K562 (cell line): Measurements from ENCODE around the gene NADSYN1. TPM values are rescaled to one million over a fixed set of nuclear protein-coding genes. Genes with fewer than 3 reads are reported as not detected.

Experiments used
- ATAC-seq: fragments of 200-7000 bp; cut with Tn5 transposase; 3 replicates; pipeline ENCODE4 v1.9.1; 2020; ENCODE audit warnings: moderate library complexity
- BruUV-seq: library from RNA; stranded (reverse); fragments of 400-500 nt; replicated peaks from 2 replicates; lab custom pipeline; 2021; lab: Mats Ljungman, UMichigan
- CTCF ChIA-PET: fragments of 300-600 bp; formaldehyde crosslinking; extraction: SDS; loops from one replicate; lab custom pipeline; 2021; ENCODE audit warnings: low intra/inter-chr PET ratio; lab: Yijun Ruan, JAX
- POLR2A ChIA-PET: fragments of 300-600, 350-650 bp; sonication (Branson Sonifier 250); formaldehyde crosslinking; extraction: SDS; loops from one replicate; lab custom pipeline; 2021; ENCODE audit warnings: antibody characterized with exemption, inconsistent platforms; lab: Yijun Ruan, JAX
- DNase-seq, 4 experiments: peaks; one replicate each; pipeline versions ENCODE4 v3.0.0 to v3.0.0-alpha.2; 2011 to 2018; ENCODE audit warnings: low spot score in 3 of 4, mixed read lengths in 3 of 4; ENCODE audit errors: extremely low read depth in 1 of 4
- FAIRE-seq: peaks from 2 replicates; lab custom pipeline; 2011; peaks lifted over from hg19 to GRCh38; lab: Jason Lieb, UNC
- H2AFZ ChIP-seq: 2 replicates; pipeline ENCODE4 v1.6.0; 2011; ENCODE audit warnings: low read depth, low read length, control low read depth, inconsistent platforms
- H3K27ac ChIP-seq: fragments of 200-600 bp; 3 replicates; pipeline ENCODE4 v1.8.0; 2011; ENCODE audit warnings: low read depth, mild to moderate bottlenecking, control low read depth, inconsistent platforms, low read length, moderate library complexity, mixed read lengths; ENCODE audit errors: extremely low read depth
- H3K27me3 ChIP-seq, 2 experiments: fragments of 300-600 bp in 1 of 2; 2 replicates in 1 of 2; 3 replicates in 1 of 2; pipeline versions ENCODE4 v1.6.0 to v1.8.0; 2011; ENCODE audit warnings: inconsistent platforms in 2 of 2, low read length in 2 of 2, mild to moderate bottlenecking in 1 of 2, mixed read lengths in 1 of 2, moderate library complexity in 1 of 2; ENCODE audit not compliant: control insufficient read depth in 2 of 2, insufficient read depth in 2 of 2
- H3K36me3 ChIP-seq: fragments of 300-600 bp; 3 replicates; pipeline ENCODE4 v1.8.0; 2011; ENCODE audit warnings: mild to moderate bottlenecking, low read length, inconsistent platforms; ENCODE audit not compliant: control insufficient read depth, insufficient read depth
- H3K4me1 ChIP-seq, 2 experiments: fragments of 200-600 bp in 1 of 2; replicated peaks in 1 of 2; 2 replicates in 1 of 2; 3 replicates in 1 of 2; pipeline versions ENCODE4 v1.5.1 to v1.8.0; 2011; ENCODE audit warnings: inconsistent platforms in 2 of 2, low read length in 2 of 2, mild to moderate bottlenecking in 1 of 2, mixed read lengths in 1 of 2, moderate library complexity in 1 of 2; ENCODE audit not compliant: control insufficient read depth in 2 of 2, insufficient read depth in 2 of 2
- H3K4me2 ChIP-seq: 2 replicates; pipeline ENCODE4 v1.6.1; 2011; ENCODE audit warnings: low read length, control low read depth, inconsistent platforms, mixed read lengths; ENCODE audit not compliant: insufficient read depth
- H3K4me3 ChIP-seq: fragments of 200-600 bp; sonication (generic), shearing (Covaris generic); 2 replicates; pipeline ENCODE4 v1.5.1; 2016; ENCODE audit warnings: control low read depth, inconsistent platforms
- H3K79me2 ChIP-seq: fragments of 200-600 bp; 3 replicates; pipeline ENCODE4 v1.8.0; 2011; ENCODE audit warnings: low read length, inconsistent platforms; ENCODE audit not compliant: control insufficient read depth, insufficient read depth
- H3K9ac ChIP-seq, 2 experiments: 2 replicates each; pipeline versions ENCODE4 v1.6.0 to v1.6.1; 2011; ENCODE audit warnings: low read depth in 2 of 2, low read length in 2 of 2, control low read depth in 1 of 2, inconsistent platforms in 1 of 2, mild to moderate bottlenecking in 1 of 2, mixed read lengths in 1 of 2; ENCODE audit not compliant: insufficient read depth in 1 of 2
- H3K9me1 ChIP-seq: one replicate; pipeline ENCODE4 v1.6.0; 2011; ENCODE audit warnings: inconsistent platforms, mild to moderate bottlenecking, low read length, moderate library complexity; ENCODE audit not compliant: control insufficient read depth, insufficient read depth
- H3K9me3 ChIP-seq: replicated peaks from 2 replicates; pipeline ENCODE4 v1.5.1; 2011; ENCODE audit warnings: low read depth, low read length, inconsistent platforms; ENCODE audit not compliant: control insufficient read depth, insufficient read depth
- H4K20me1 ChIP-seq: replicated peaks from 2 replicates; pipeline ENCODE4 v1.6.1; 2011; ENCODE audit warnings: low read length, inconsistent platforms, mixed read lengths; ENCODE audit not compliant: control insufficient read depth, insufficient read depth
- FOXP1 ChIP-seq: sonication (generic); formaldehyde crosslinking; IDR thresholded peaks from 2 replicates; pipeline ENCODE4 v1.8.0; 2022; ENCODE audit warnings: mild to moderate bottlenecking, missing genetic modification reagents
- HCFC1 ChIP-seq: IDR thresholded peaks from 2 replicates; pipeline ENCODE4 v1.6.1; 2012; ENCODE audit warnings: low read depth, low read length, improper control_type of control experiment
- RBM34 ChIP-seq: fragments of 200-400 bp; formaldehyde crosslinking; IDR thresholded peaks from 2 replicates; pipeline ENCODE4 v1.6.1; 2018; ENCODE audit warnings: low read length, borderline replicate concordance; ENCODE audit not compliant: insufficient read depth
- ZKSCAN1 ChIP-seq: fragments of 150-350 bp; IDR thresholded peaks from 2 replicates; pipeline ENCODE4 v1.6.1; 2016; ENCODE audit warnings: low read depth, low read length
- WGBS: fragments of 100-300 bp; shearing (Covaris generic); methylation state at CpG from one replicate; pipeline ENCODE4 v1.1.6; 2016; ENCODE audit warnings: low coverage, mixed read lengths; ENCODE audit not compliant: insufficient coverage; ENCODE audit errors: missing lambda C conversion rate; 5-methylcytosine and 5-hydroxymethylcytosine counted together
- in situ Hi-C: fragments of 300-500 bp; cut with MboI; formaldehyde crosslinking; loops from 4 replicates; pipeline ENCODE4 v1.15.0; 2018; ENCODE audit warnings: inconsistent platforms, mixed read lengths
- intact Hi-C: fragments of 100-400 bp; cut with micrococcal nuclease; formaldehyde crosslinking; loops from 2 replicates; pipeline ENCODE4 v1.14.2; 2022
- polyA plus RNA-seq, 8 experiments: library from polyadenylated mRNA; depleted of rRNA in 4 of 8; stranded (reverse) in 5 of 8; unstranded in 3 of 8; fragments of >200 nt; fragmentation: Nextera tagmentation in 2 of 8; fragmentation: Illumina TruSeq in 1 of 8; extraction: Ambion mirVana in 2 of 8; extraction: Trizol in 1 of 8; gene quantifications; 2 replicates each; pipeline versions ENCODE4 v1.2.1 to v1.2.3, GENCODE V29; 2011 to 2014; ENCODE audit warnings: inconsistent platforms in 1 of 8, missing spikeins in 1 of 8
- total RNA-seq, 7 experiments: library from RNA; depleted of rRNA in 6 of 7; stranded (reverse); fragments of >200 nt in 6 of 7; fragmentation: Illumina TruSeq in 2 of 7; extraction: Trizol in 2 of 7; gene quantifications; 2 replicates each; pipeline versions ENCODE4 v1.2.1 to v1.2.3, GENCODE V29; 2011 to 2021; ENCODE audit warnings: low replicate concordance in 1 of 7
- TF ChIP-seq, protein P1 (sequence below): fragments of 250-450 bp; sonication (Bioruptor Pico); IDR thresholded peaks from 2 replicates; pipeline ENCODE4 v1.9.0; 2021; ENCODE audit warnings: mild to moderate bottlenecking
- TF ChIP-seq, protein P2 (sequence below): sonication (generic); formaldehyde crosslinking; IDR thresholded peaks from 2 replicates; pipeline ENCODE4 v1.8.0; 2023; ENCODE audit warnings: mild to moderate bottlenecking, missing genetic modification reagents

NADSYN1 gene
- total and polyA plus RNA-seq, 9 of the 15 experiments (the other 6 are each of a cell fraction or from before 2014, with no cell fraction given), result 12.7 to 57.3 (median 42.1) TPM

DNA sequence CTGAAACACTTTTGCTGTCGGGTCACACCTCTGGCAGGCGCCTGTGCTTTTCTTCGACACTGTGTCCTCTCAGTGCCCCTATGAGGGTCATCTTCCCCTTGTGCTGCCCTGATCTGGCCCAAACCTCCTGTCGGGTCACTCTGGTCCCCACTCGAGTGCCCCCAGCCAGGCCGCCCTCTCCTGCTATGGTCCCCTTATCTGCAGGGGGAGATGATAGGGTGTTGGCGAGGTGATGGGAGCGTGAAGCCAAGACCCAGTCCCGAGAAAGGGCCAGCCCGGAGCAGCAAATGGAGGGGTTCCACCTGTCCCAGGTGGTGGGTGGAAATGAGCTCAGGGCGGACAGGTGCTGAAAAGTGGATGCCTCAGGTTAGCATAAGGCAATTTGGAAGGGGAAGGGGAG is 9.7 kb downstream of the NADSYN1 start:
- Histone ChIP-seq H3K27ac (no peak overlapping the region), H4K20me1 (no peaks in the 10 kb centered on the region), H3K4me3 (no peak overlapping the region), H3K9me3 (no peaks in the 10 kb centered on the region), H3K27me3 (no peaks in the 10 kb centered on the region), H2AFZ (no peak overlapping the region), H3K4me1 (peaks cover 0 to 6% of the 10 kb centered on the region in 2 experiments; a peak in 1 of 5 replicates), H3K36me3 (peaks cover 66% of the 10 kb centered on the region), H3K9me1 (peaks cover 2% of the 10 kb centered on the region), H3K4me2 (no peak overlapping the region), H3K79me2 (no peaks in the 10 kb centered on the region), H3K9ac (no peak overlapping the region; a peak in 1 of 4 replicates)
- ChIA-PET CTCF (no interaction called here), POLR2A (no interaction called here)
- no peak for DNase-seq
- TF ChIP-seq, protein P1, sequence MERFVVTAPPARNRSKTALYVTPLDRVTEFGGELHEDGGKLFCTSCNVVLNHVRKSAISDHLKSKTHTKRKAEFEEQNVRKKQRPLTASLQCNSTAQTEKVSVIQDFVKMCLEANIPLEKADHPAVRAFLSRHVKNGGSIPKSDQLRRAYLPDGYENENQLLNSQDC (CRISPR knock-in tag), result no peak
- TF ChIP-seq, protein P2, sequence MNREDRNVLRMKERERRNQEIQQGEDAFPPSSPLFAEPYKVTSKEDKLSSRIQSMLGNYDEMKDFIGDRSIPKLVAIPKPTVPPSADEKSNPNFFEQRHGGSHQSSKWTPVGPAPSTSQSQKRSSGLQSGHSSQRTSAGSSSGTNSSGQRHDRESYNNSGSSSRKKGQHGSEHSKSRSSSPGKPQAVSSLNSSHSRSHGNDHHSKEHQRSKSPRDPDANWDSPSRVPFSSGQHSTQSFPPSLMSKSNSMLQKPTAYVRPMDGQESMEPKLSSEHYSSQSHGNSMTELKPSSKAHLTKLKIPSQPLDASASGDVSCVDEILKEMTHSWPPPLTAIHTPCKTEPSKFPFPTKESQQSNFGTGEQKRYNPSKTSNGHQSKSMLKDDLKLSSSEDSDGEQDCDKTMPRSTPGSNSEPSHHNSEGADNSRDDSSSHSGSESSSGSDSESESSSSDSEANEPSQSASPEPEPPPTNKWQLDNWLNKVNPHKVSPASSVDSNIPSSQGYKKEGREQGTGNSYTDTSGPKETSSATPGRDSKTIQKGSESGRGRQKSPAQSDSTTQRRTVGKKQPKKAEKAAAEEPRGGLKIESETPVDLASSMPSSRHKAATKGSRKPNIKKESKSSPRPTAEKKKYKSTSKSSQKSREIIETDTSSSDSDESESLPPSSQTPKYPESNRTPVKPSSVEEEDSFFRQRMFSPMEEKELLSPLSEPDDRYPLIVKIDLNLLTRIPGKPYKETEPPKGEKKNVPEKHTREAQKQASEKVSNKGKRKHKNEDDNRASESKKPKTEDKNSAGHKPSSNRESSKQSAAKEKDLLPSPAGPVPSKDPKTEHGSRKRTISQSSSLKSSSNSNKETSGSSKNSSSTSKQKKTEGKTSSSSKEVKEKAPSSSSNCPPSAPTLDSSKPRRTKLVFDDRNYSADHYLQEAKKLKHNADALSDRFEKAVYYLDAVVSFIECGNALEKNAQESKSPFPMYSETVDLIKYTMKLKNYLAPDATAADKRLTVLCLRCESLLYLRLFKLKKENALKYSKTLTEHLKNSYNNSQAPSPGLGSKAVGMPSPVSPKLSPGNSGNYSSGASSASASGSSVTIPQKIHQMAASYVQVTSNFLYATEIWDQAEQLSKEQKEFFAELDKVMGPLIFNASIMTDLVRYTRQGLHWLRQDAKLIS (CRISPR knock-in tag), result no peak
- TF ChIP-seq ZKSCAN1 (no peak), RBM34 (no peak), FOXP1 (CRISPR knock-in tag) (no peak), HCFC1 (no peak)
- no peak for ATAC-seq
- no peak for FAIRE-seq
- in situ Hi-C loops (no loop called here), intact Hi-C loops (no loop called here)
- BruUV-seq, result no TSS peak
- 94% methylated on average over 11 of the region's 11 CpGs for WGBS
